PC-3 (cell line): ENCODE measurements around the gene UBR2.

Experiments
- CTCF ChIP-seq: fragments of 300-600 bp; sonication (generic); conservative IDR thresholded peaks from 2 replicates; pipeline ENCODE4 v1.5.1; 2017; ENCODE audit warnings: antibody characterized with exemption, low read depth, mild to moderate bottlenecking, low read length
- EZH2 ChIP-seq: fragments of 300-600 bp; sonication (generic); IDR thresholded peaks from one replicate; pipeline ENCODE4 v1.6.1; 2017; ENCODE audit warnings: antibody characterized with exemption, mild to moderate bottlenecking, low read length; ENCODE audit not compliant: unreplicated experiment

DNA sequence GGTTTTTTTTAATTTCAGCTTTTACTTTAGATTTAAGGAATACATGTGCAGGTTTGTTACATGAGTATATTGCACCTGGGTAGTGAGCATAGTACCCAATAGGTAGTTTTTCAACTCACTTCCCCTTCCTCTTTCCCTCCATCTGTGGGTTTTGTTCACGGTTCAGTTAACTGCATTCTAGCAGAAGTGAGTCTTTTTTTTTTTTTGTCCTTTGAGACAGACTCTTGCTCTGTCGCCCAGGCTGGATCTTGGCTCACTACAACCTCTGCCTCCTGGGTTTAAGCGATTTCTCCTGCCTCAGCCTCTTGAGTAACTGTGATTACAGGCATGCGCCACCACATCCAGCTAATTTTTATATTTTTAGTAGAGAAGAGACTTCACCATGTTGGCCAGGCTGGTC, 8.7 kb downstream of the UBR2 start:
- TF ChIP-seq CTCF (no peak), EZH2 (no peak)
